Panc1 (cell line): ENCODE results near the gene MYMK. TPM values are rescaled to one million over a fixed set of nuclear protein-coding genes. Genes with fewer than 3 reads are reported as not detected.

Source experiments
- ATAC-seq: fragments of 200-7000 bp; cut with Tn5 transposase; 2 replicates; pipeline ENCODE4 v1.9.1; 2020; ENCODE audit warnings: mild to moderate bottlenecking, moderate library complexity
- BruUV-seq: library from RNA; stranded (reverse); fragments of 400-500 nt; replicated peaks from 2 replicates; lab custom pipeline; 2021; lab: Mats Ljungman, UMichigan
- CTCF ChIA-PET: fragments of 300-600 bp; sonication (Branson Sonifier 250); formaldehyde crosslinking; loops from one replicate; lab custom pipeline; 2022; ENCODE audit warnings: antibody characterized with exemption; lab: Charles Lee
- POLR2A ChIA-PET: fragments of 300-600 bp; sonication (Branson Sonifier 250); formaldehyde crosslinking; loops from one replicate; lab custom pipeline; 2022; ENCODE audit warnings: antibody characterized with exemption; lab: Charles Lee
- DNase-seq: peaks from one replicate; pipeline ENCODE4 v3.0.0-alpha.2; 2010; ENCODE audit warnings: low read depth, low spot score
- H3K27ac ChIP-seq: 2 replicates; pipeline ENCODE4 v1.5.1; 2011; ENCODE audit warnings: mild to moderate bottlenecking, low read length, inconsistent platforms
- H3K27me3 ChIP-seq: fragments of 200-500 bp; sonication (Bioruptor generic); 2 replicates; pipeline ENCODE4 v1.6.0; 2014; ENCODE audit warnings: low read length, inconsistent platforms; ENCODE audit not compliant: control insufficient read depth, insufficient read depth
- H3K36me3 ChIP-seq: fragments of 200-500 bp; sonication (Bioruptor generic); 2 replicates; pipeline ENCODE4 v1.5.1; 2014; ENCODE audit warnings: inconsistent platforms, mild to moderate bottlenecking, low read length, moderate library complexity; ENCODE audit not compliant: control insufficient read depth, insufficient read depth
- H3K4me1 ChIP-seq: 2 replicates; pipeline ENCODE4 v1.5.1; 2011; ENCODE audit warnings: inconsistent platforms, mild to moderate bottlenecking, low read length, moderate library complexity; ENCODE audit not compliant: control insufficient read depth, insufficient read depth
- H3K4me3 ChIP-seq, 2 experiments: 2 replicates each; pipeline ENCODE4 v1.5.1; 2011 to 2012; ENCODE audit warnings: low read depth in 2 of 2, low read length in 2 of 2, mild to moderate bottlenecking in 2 of 2, inconsistent platforms in 1 of 2, moderate library complexity in 1 of 2
- H3K9me3 ChIP-seq: fragments of 200-500 bp; sonication (Bioruptor generic); 2 replicates; pipeline ENCODE4 v1.5.1; 2014; ENCODE audit warnings: low read depth, mild to moderate bottlenecking, inconsistent platforms, low read length, moderate library complexity; ENCODE audit not compliant: control insufficient read depth, insufficient read depth
- CTCF ChIP-seq: fragments of 450-650 bp; IDR thresholded peaks from 2 replicates; pipeline ENCODE4 v1.5.1; 2017; ENCODE audit warnings: mild to moderate bottlenecking
- POLR2AphosphoS5 ChIP-seq: IDR thresholded peaks from 2 replicates; pipeline ENCODE4 v1.6.1; 2012; ENCODE audit warnings: mild to moderate bottlenecking, low read depth, low read length, moderate library complexity
- REST ChIP-seq, 2 experiments: IDR thresholded peaks; 2 replicates each; pipeline ENCODE4 v1.6.1; 2011 to 2012; ENCODE audit warnings: low read depth in 2 of 2, control low read depth in 1 of 2, low read length in 1 of 2, mild to moderate bottlenecking in 1 of 2, moderate library complexity in 1 of 2; ENCODE audit not compliant: insufficient read depth in 1 of 2
- SIN3A ChIP-seq: IDR thresholded peaks from 2 replicates; pipeline ENCODE4 v1.6.1; 2012; ENCODE audit warnings: low read depth, mild to moderate bottlenecking, low read length, moderate library complexity, borderline replicate concordance; ENCODE audit not compliant: insufficient read depth
- TCF7L2 ChIP-seq: IDR thresholded peaks from 2 replicates; pipeline ENCODE4 v1.6.1; 2011; ENCODE audit warnings: mild to moderate bottlenecking, low read depth, low read length, inconsistent platforms
- in situ Hi-C: cut with HindIII; loops from 2 replicates; pipeline ENCODE4 v1.10.0; 2016; ENCODE audit warnings: low sequenced_read_pairs, low pct_unique_long_range_greater_than_20kb
- intact Hi-C: fragments of 100-400 bp; cut with micrococcal nuclease; formaldehyde crosslinking; loops from one replicate; pipeline ENCODE4 v1.10.0; 2022; ENCODE audit not compliant: unreplicated experiment
- total RNA-seq: library from RNA; stranded (reverse); gene quantifications from one replicate; pipeline ENCODE4 v1.2.1, GENCODE V29; 2021; ENCODE audit not compliant: unreplicated experiment

Gene MYMK
- total RNA-seq, 1 experiment from 2014 or later, result not detected

GRCh38 chr9:133511607-133512006, 13.2 kb downstream of the MYMK start:
- in situ Hi-C loops (no loop called here), intact Hi-C loops (no loop called here)
- DNase-seq, result no peak

GRCh38 chr9:133510926-133511505, 13.7 kb downstream of the MYMK start:
- DNase-seq (no peak), ATAC-seq (no peak)
- H3K4me3 ChIP-seq, result no peak overlapping the region
- no TSS peak for BruUV-seq
- POLR2A ChIA-PET, result no interaction called here
- intact Hi-C loops, result no loop called here
- H3K9me3 ChIP-seq, result no peaks in the 10 kb centered on the region
- no peaks in the 10 kb centered on the region for H3K27me3 ChIP-seq
- no peaks in the 10 kb centered on the region for H3K36me3 ChIP-seq
- in situ Hi-C loops, result no loop called here
- H3K4me1 ChIP-seq, result peaks cover 31% of the 10 kb centered on the region
- no peak for TF ChIP-seq SIN3A
- TF ChIP-seq POLR2AphosphoS5, result no peak
- no peak for TF ChIP-seq TCF7L2
- no peak for TF ChIP-seq CTCF
- TF ChIP-seq REST (IDR thresholded peaks at IDR 0.05; ENCODE audit: insufficient read depth in 1 of 2, low read depth in 2 of 2, low read length in 1 of 2), result no peak
- CTCF ChIA-PET, result no interaction called here
- H3K27ac ChIP-seq, result no peak overlapping the region

More at GRCh38 chr9:133511607-133512006, 13.2 kb downstream of the MYMK start:
- Histone ChIP-seq H3K27me3 (no peaks in the 10 kb centered on the region), H3K4me1 (peaks cover 30% of the 10 kb centered on the region), H3K27ac (no peak overlapping the region), H3K36me3 (no peaks in the 10 kb centered on the region), H3K9me3 (no peaks in the 10 kb centered on the region), H3K4me3 (no peak overlapping the region)
- POLR2A ChIA-PET, result no interaction called here
- no peak for ATAC-seq
- CTCF ChIA-PET, result no interaction called here
- TF ChIP-seq REST (IDR thresholded peaks at IDR 0.05; ENCODE audit: insufficient read depth in 1 of 2, low read depth in 2 of 2, low read length in 1 of 2), result no peak
- TF ChIP-seq TCF7L2, result no peak
- TF ChIP-seq POLR2AphosphoS5, result no peak
- no peak for TF ChIP-seq SIN3A
- TF ChIP-seq CTCF, result no peak
- BruUV-seq, result no TSS peak
